ENCODE measurements around the gene STK10. TPM values are rescaled to one million over a fixed set of nuclear protein-coding genes. Genes with fewer than 3 reads are reported as not detected.
A peak's percentile ranks its signal among the peaks of the same experiment; 100 is the strongest.

STK10 gene
- total and polyA plus RNA-seq, 9 of the 15 experiments (the other 6 are each of a cell fraction or from before 2014, with no cell fraction given), result 0.30 to 6.7 (median 2.4) TPM

GRCh38 chr5:172188033-172188892, at the start of gene STK10 (continued):
- peak; percentile 78 for TF ChIP-seq MGA (IDR thresholded peaks at IDR 0.05)
- no peak for TF ChIP-seq ATF2 (CRISPR knock-in tag; IDR thresholded peaks at IDR 0.05)
- peak; percentile 41 for TF ChIP-seq FIP1L1 (IDR thresholded peaks at IDR 0.05; ENCODE audit: low read depth, low read length, poor library complexity, severe bottlenecking)
- no peak for TF ChIP-seq GATAD2A (IDR thresholded peaks at IDR 0.05)
- TF ChIP-seq ZNF695 (CRISPR knock-in tag; IDR thresholded peaks at IDR 0.05), result no peak
- TF ChIP-seq ZNF592 (IDR thresholded peaks at IDR 0.05), result 0 out of 2 replicates have a peak, but pooled peaks have one; percentile 28
- TF ChIP-seq ZNF384 (IDR thresholded peaks at IDR 0.05; ENCODE audit: low read depth, low read length), result peak; percentile 49
- TF ChIP-seq PTTG1 (tag; IDR thresholded peaks at IDR 0.05; ENCODE audit: low read depth), result no peak
- TF ChIP-seq HDAC1 (IDR thresholded peaks at IDR 0.05), result peak in 1 of 2 experiments; percentile 72; a peak in 2 of 4 replicates
